Kasumi-1 (cell line): ENCODE measurements around the gene DEFB131B.
"Not testable (repeated sequence)": the region's sequence is repeated elsewhere in the genome, so short reads cannot be mapped to it uniquely, and the experiment has no call there.

Source experiments
- DNase-seq, 2 experiments: peaks; one replicate each; lab custom pipeline; 2025; lab: John Stamatoyannopoulos, UW

Gene DEFB131B

DNA sequence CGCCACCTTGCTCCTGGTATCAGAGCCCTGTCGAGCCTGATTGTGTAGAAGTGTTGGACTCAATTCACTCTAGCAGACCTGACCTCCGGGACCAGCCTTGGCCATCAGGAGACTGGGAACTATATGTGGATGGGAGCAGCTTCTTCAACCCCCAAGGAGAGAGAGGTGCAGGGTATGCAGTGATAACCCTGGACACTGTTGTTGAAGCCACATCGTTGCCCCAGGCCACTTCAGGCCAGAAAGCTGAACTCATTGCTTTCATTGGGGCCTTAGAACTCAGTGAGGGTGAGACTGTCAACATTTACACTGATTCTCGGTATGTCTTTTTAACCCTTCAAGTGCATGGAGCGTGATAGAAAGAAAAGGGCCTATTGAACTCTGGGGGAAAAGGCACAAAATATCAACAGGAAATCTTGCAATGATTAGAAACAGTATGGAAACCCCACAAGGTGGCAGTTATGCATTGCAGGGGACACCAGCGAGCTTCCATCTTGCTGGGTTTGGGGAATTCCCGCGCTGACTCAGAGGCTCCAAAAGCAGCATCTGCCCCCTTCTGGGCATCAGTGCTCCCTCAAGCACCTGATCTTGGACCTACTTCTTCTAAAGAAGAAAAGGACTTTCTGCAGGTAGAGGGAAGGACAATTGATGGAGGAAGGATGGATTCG, 33.2 kb downstream of the DEFB131B start:
- DNase-seq = not testable (repeated sequence)

DNA sequence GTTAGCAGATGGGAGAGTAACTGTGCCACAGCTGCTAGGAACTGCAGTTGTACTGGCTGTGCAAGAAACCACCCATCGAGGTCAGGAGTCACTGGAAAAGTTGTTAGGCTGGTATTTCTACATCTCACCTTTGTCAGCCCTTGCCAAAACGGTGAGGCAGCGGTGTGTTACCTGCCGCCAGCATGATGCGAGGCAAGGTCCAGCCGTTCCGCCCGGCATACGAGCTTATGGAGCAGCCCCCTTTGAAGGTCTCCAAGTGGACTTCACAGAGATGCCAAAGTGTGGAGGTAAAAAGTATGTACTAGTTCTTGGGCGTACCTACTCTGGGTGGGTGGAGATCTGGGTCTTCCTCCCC, 33.7 kb downstream of the DEFB131B start:
- not testable (repeated sequence) for DNase-seq

DNA sequence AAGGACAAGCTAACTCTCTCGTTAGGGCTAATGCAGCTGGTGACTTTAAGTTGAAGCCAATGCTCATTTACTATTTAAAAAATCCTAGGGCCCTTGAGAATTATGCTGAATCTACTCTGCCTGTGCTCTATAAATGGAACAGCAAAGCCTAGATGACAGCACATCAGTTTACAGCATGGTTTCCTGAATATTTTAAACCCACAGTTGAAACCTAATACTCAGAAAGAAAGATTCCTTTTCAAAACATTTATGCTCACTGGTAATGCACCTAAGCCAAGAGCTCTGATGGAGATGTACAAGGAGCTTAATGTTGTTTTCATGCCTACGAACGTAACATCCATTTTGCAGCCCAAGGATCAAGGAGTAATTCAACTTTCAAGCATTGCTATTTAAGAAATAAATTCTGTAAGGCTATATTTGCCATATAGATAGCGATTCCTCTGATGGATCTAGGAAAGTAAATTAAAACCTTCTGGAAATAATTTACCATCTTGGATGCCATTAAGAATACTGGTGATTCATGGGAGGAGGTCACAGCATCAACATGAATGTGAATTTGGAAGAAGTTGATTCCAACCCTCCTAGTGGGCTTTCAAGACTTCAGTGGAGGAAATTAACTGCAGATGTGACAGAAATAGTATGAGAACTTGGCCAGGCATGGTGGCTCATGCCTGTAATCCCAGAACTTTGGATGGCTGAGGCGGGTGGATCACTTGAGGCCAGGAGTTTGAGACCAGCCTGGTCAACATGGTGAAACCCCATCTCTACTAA, 35.7 kb downstream of the DEFB131B start:
- no peak for DNase-seq

DNA sequence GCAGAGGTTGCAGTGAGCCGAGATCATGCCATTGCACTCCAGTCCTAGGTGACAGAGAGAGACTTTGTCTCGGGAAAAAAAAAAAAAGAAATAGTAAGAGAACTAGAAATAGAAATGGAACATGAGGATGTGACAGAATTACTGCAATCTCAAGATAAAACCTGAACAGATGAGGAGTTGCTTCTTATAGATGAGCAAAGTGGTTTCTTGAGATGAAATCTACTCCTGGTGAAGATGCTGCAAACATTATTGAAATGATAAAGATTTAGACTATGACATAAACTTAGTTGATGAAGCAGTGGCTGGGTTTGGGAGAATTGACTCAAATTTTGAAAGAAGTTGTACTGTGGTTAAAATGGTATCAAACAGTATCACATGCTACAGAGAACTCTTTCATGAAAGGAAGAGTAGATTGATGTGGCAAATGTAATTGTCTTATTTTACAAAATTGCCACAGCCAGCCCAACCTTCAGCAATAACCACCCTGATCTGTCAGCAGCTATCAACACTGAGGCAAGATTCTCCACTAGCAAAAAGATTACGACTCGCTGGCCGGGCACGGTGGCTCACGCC, 36.5 kb downstream of the DEFB131B start:
- DNase-seq = no peak

DNA sequence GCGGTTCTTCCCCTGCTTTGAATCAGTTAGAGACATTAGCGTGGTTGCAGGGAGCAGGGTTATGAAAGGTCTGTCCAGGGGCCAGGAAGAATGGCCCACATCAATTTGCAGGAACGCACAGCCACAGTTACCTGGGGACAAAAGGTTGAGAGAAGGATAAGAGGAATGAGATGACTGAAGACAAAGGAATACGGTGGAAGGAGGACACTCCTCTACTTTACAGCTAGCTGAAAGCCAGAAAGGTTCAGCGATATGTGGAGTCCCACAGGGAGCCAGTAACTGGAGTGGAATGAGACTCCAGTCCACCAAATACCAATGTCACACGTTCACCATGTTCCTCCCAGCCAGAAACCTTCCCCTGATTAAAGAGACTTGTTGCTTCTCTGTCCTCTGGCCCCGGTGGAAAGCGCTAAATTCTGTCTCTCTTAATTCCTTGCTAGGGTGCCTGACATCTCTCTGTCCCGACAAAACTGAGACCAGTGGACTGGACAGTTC, 39.4 kb downstream of the DEFB131B start:
- DNase-seq = no peak

DNA sequence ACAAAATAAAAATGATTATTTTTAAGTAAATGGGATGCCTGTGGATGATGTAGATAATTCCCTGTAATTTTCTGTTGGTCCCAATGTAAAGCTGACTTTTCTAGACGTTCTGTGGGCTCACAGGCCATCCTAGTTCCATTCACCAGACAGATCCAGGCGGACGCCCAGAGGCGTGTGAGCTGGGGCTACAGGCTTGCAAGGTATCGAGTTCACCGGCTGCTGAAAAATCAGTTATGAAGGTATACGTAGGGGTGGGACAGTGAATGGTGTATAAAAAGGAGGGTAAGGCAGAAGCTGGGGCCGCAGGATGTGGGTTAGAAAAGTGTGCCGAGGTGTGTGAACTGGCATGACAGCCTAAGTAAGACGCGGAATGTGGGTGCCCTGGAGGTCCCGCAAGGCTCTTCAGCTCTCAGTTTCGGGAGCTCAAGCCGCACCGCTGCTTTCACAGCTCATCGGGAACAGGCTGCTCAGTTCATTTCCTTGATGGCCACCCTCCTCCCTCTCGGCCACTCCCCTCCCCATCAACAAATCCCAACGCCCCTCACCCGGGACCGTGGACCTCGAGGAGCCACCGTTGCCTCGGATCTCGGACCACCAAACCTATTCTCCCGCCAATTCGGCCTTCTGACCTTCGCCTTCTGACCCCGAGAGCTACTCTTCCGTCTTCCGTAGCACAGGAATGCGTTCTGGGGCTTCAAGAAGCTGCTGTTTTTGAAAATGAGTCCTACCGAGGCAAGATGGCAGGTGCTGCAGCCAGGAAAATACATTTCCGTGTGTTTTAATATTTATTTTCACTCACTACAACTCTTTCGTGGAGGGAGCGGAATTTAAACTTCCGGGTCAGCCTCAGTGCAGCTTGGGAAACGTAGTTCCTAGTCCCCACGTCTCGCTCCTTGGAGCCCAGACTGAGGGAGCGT, 49.8 kb downstream of the DEFB131B start, which contains the start of gene XNDC1N:
Gene XNDC1N (minus strand): TSS at position 775 of the 917 bp plus-strand sequence. CDS start 5,241 bp downstream, outside the sequence.
- DNase-seq = peak; percentile 95 to 97

DNA sequence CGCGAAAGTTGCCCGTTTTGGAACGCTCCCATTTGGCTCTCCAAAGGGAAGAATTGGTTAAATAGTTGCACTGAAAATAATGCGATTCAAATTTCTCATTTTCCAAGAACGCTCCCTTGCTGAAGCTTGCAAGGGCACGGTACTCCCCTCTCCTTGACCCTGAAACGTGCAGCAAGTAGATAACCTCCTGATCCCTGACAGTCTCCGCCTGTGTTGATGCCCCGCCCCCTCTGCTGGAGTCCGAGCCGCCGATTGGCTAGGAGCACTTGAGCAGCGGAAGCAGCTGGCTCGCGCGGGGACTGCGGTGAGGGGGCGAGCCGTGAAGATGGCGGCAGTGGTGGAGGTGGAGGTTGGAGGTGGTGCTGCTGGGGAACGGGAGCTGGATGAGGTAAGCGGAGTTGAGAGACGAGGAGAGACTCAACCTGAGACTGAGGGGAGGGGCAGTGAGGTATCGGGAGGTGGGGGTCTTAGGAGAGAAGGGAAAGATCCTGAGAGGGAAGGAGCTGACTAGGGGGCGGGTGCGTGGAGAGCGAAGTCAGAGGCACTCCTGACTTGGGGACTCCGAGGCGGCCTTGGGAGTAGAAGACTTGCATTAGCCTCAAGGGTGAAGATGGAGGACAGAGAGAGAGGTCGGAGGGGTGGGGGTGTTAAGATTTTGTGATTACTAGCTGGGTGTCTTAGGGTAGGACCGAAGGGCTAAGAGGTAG, 50.6 kb downstream of the DEFB131B start, which contains the start of gene RNF121:
Gene RNF121 (plus strand): TSS at position 310 of the 707 bp plus-strand sequence. CDS start 16 bp downstream, at position 326.
- DNase-seq = peak; percentile 97 to 98

DNA sequence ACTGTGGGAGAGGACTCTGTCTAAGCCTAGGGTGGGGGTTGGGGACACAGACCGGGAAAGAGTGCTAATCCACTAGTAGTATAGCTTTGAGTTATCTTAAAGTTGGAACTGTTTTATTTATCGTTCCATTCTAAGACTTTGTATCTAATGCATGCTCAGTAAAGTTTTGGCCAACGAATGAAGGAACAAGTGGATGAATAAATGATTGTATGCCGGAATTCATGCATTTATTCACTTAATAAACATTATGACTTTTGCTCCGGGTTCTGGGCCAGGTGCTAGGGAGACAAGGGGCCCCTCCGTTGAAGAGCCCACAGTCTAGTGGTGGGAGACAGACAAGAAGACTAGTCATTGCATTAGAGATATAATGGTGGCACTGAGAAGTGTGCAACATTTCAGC, 51.2 kb downstream of the DEFB131B start:
- DNase-seq = no peak

DNA sequence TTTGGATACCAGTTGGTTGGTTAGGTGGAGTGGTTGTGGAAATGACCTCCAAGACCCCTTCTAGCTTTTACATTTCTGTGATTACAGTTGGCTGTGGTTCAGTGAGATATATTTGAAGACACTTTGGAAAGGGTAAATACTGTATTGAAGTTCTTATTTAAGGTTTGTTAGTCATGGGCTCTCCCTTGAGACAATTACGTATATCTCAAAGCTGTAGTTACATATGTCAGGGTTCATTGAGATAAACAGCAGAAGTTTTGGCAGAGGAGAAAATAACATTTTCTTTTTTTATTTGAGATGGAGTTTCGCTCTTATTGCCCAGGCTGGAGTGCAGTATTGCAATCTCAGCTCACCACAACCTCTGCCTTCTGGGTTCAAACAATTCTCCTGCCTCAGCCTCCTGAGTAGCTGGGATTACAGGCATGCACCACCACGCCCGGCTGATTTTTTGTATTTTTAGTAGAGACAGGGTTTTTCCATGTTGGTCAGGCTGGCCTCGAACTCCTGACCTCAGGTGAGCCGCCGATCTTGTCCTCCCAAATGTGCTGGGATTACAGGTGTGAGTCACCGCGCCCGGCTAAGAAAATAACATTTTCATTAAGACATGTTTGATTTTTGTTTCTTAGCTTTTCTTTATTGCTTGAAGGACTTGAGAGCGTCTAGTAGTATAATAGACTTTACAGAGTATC, 52.4 kb downstream of the DEFB131B start:
- DNase-seq = no peak

DNA sequence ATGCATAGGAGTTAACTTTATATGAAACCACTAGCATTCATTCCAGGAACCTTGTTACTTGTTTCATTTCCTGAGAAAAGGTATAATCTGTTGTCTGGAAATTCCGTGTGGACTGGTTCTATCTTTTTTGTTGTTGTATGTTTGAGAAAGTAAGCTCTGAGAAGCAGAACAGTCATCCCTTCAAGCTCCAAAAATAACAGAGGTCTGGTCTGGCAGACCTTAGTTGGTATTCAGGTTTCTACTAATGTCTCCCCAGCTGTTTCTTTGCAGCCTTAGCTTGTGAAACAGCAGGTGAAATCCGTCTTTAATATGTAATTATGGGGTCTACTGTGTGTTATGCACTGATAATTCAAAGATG, 53.0 kb downstream of the DEFB131B start:
- DNase-seq = no peak

DNA sequence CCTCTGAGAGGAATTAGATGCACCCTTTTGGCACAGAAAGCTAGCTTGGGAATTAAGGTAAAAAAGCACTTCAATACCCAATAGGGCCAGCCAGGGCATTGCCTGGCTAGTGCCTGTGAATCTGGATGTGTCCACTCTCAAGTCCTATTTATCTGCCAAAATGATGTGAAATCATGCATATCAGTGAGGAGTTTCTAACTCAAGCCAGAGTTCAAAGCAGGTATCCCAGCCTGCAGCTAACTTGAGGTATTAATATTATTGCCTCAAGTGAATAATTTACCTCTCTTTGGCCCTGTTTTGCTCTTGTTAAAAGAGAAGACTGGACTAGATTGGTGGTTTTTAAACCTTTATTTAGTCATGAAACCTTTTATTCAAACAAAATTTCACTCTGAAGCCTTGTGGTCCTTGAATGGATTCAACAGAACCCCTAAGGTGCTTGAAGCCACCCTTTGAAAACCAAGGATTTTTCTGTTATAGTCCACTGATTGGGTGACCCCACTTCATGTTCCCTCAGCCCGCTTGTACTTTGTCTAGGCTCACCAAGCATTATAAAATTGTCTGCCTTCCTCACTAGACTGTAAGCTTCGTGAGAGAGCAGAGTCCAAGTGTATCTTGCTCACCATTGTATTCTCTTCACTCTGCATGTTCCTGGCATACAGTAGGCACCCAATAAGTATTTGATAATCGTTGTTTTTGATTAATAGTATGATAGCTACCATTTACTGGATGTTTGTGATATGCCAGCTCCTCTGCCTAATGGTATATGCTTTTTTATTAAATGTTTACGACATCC, 55.1 kb downstream of the DEFB131B start:
- no peak for DNase-seq
